K562 (cell line): ENCODE results near the gene PPIC.

Experiments used
- ASH1L ChIP-seq: fragments of 450-650 bp; IDR thresholded peaks from 2 replicates; pipeline ENCODE4 v1.6.1; 2018; ENCODE audit warnings: borderline replicate concordance, mild to moderate bottlenecking, low read depth; ENCODE audit not compliant: partially characterized antibody
- CCNT2 ChIP-seq: IDR thresholded peaks from 2 replicates; pipeline ENCODE4 v1.6.1; 2011; ENCODE audit warnings: borderline replicate concordance, low read depth, mild to moderate bottlenecking, moderate library complexity, mixed read lengths, low read length; ENCODE audit not compliant: insufficient read length; ENCODE audit errors: extremely low read depth
- GATA2 ChIP-seq: sonication (generic); formaldehyde crosslinking; IDR thresholded peaks from 2 replicates; pipeline ENCODE4 v1.4.0; 2020; ENCODE audit warnings: mild to moderate bottlenecking, missing genetic modification reagents
- NFIC ChIP-seq: fragments of 450-650 bp; IDR thresholded peaks from 2 replicates; pipeline ENCODE4 v1.6.1; 2017; ENCODE audit warnings: mild to moderate bottlenecking, inconsistent platforms
- NRF1 ChIP-seq, 2 experiments: fragments of 450-650 bp; IDR thresholded peaks in 1 of 2; conservative IDR thresholded peaks in 1 of 2; 2 replicates each; pipeline ENCODE4 v1.6.1; 2014; ENCODE audit warnings: mild to moderate bottlenecking in 2 of 2
- RAD21 ChIP-seq, 2 experiments: fragments of 250-450 bp in 1 of 2; fragments of 450-650 bp in 1 of 2; sonication (Bioruptor Pico) in 1 of 2; formaldehyde crosslinking in 1 of 2; IDR thresholded peaks in 1 of 2; conservative IDR thresholded peaks in 1 of 2; 2 replicates each; pipeline versions ENCODE4 v1.4.0 to v1.8.0; 2020 to 2022; ENCODE audit warnings: mild to moderate bottlenecking in 2 of 2, moderate library complexity in 1 of 2
- TCF7L2 ChIP-seq: fragments of 150-350 bp; IDR thresholded peaks from 2 replicates; pipeline ENCODE4 v1.6.1; 2016; ENCODE audit warnings: low read depth, mild to moderate bottlenecking, low read length, moderate library complexity

GRCh38 chr5:123059455-123059854 lies 22.9 kb upstream of the PPIC start:
- TF ChIP-seq RAD21 (CRISPR knock-in tag; conservative IDR thresholded peaks at IDR 0.05 in 1 of 2, IDR thresholded peaks at IDR 0.05 in 1 of 2) (no peak), ASH1L (no peak), TCF7L2 (no peak), GATA2 (CRISPR knock-in tag) (no peak), NFIC (no peak), CCNT2 (no peak), NRF1 (conservative IDR thresholded peaks at IDR 0.05 in 1 of 2, IDR thresholded peaks at IDR 0.05 in 1 of 2) (no peak)
